Myocyte (in vitro differentiated cells): Measurements from ENCODE around the gene MYOZ2. TPM values are rescaled to one million over a fixed set of nuclear protein-coding genes. Genes with fewer than 3 reads are reported as not detected.

Source experiments
- DNase-seq: peaks from one replicate; pipeline ENCODE4 v3.0.0-alpha.2; 2012; ENCODE audit warnings: low read depth
- total RNA-seq: library from RNA; depleted of rRNA; stranded (reverse); fragments of >200 nt; gene quantifications from 2 replicates; pipeline ENCODE4 v1.2.3, GENCODE V29; 2014

The MYOZ2 gene
- total RNA-seq, 1 donor from 2014 or later = 182 TPM

GRCh38 chr4:119190354-119190753, 54.7 kb downstream of the MYOZ2 start:
- no peak for DNase-seq

- no peak for DNase-seq
These were observed 55.9 kb downstream of the MYOZ2 start for GRCh38 chr4:119191505-119191904.

- DNase-seq = no peak
These were observed 62.2 kb downstream of the MYOZ2 start for GRCh38 chr4:119197772-119198212.

- peak; percentile 21 for DNase-seq
These were observed 69.3 kb downstream of the MYOZ2 start for GRCh38 chr4:119204916-119205315.

- no peak for DNase-seq
These were observed 70.1 kb downstream of the MYOZ2 start for GRCh38 chr4:119205690-119206089.

GRCh38 chr4:119206178-119206577, 70.5 kb downstream of the MYOZ2 start:
- DNase-seq = no peak

- no peak for DNase-seq
These were observed 71.4 kb downstream of the MYOZ2 start for GRCh38 chr4:119207051-119207450.

- peak; percentile 63 for DNase-seq
These were observed 73.4 kb downstream of the MYOZ2 start for GRCh38 chr4:119209077-119209476.

- no peak for DNase-seq
These were observed 74.0 kb downstream of the MYOZ2 start for GRCh38 chr4:119209586-119209985.

GRCh38 chr4:119210775-119211174, 75.1 kb downstream of the MYOZ2 start:
- DNase-seq = no peak

- DNase-seq = no peak
These were observed 76.2 kb downstream of the MYOZ2 start for GRCh38 chr4:119211867-119212233.

- DNase-seq = peak; percentile 99
These were observed 76.8 kb downstream of the MYOZ2 start, which contains the start of gene USP53 for GRCh38 chr4:119212234-119212963. USP53 (plus strand) TSS chr4:119212713; CDS start chr4:119239760, 27,047 bp downstream.

- peak; percentile 95 for DNase-seq
These were observed 77.5 kb downstream of the MYOZ2 start for GRCh38 chr4:119212964-119213606.

GRCh38 chr4:119218093-119218492, 82.5 kb downstream of the MYOZ2 start:
- no peak for DNase-seq

GRCh38 chr4:119221412-119221811, 85.8 kb downstream of the MYOZ2 start:
- DNase-seq = no peak

GRCh38 chr4:119227690-119228089, 92.1 kb downstream of the MYOZ2 start:
- DNase-seq = no peak

GRCh38 chr4:119228406-119228805, 92.8 kb downstream of the MYOZ2 start:
- DNase-seq = no peak

GRCh38 chr4:119229908-119230687, 94.5 kb downstream of the MYOZ2 start:
- DNase-seq = no peak

- DNase-seq = no peak
These were observed 95.9 kb downstream of the MYOZ2 start for GRCh38 chr4:119231491-119231890.

- DNase-seq = no peak
These were observed 96.7 kb downstream of the MYOZ2 start for GRCh38 chr4:119232286-119232685.

- DNase-seq = no peak
These were observed 97.6 kb downstream of the MYOZ2 start for GRCh38 chr4:119233191-119233590.

GRCh38 chr4:119233750-119234149, 98.1 kb downstream of the MYOZ2 start:
- DNase-seq = no peak
